ENCODE data around the gene PCDHGA12. TPM values are rescaled to one million over a fixed set of nuclear protein-coding genes. Genes with fewer than 3 reads are reported as not detected.

Gene PCDHGA12
- total RNA-seq, 2 experiments from 2014 or later = not detected

Other genes starting within 250 kb of the PCDHGA12 start
- gene PCDHB16, start 248.1 kb upstream of the PCDHGA12 start, total RNA-seq = not detected
- not detected for gene PCDHB9, start 243.3 kb upstream of the PCDHGA12 start, total RNA-seq
- not detected for gene PCDHB10, start 238.2 kb upstream of the PCDHGA12 start, total RNA-seq
- gene PCDHB11, start 230.9 kb upstream of the PCDHGA12 start, total RNA-seq = not detected
- gene PCDHB12, start 221.8 kb upstream of the PCDHGA12 start, total RNA-seq = not detected
- gene PCDHB13, start 216.6 kb upstream of the PCDHGA12 start, total RNA-seq = not detected
- not detected for gene PCDHB14, start 207.2 kb upstream of the PCDHGA12 start, total RNA-seq
- not detected for gene PCDHB15, start 185.1 kb upstream of the PCDHGA12 start, total RNA-seq
- under 1 TPM; 0.38 to 0.50 TPM for gene SLC25A2, start 126.5 kb upstream of the PCDHGA12 start, total RNA-seq
- 10 to 100 TPM; 74.3 to 75.1 TPM for gene TAF7, start 109.7 kb upstream of the PCDHGA12 start, total RNA-seq
- gene PCDHGA1, start 100.0 kb upstream of the PCDHGA12 start, total RNA-seq = under 1 TPM in 1 of 2 experiments, not detected in 1; 0.05 TPM
- gene PCDHGA2, start 91.7 kb upstream of the PCDHGA12 start, total RNA-seq = under 1 TPM in 1 of 2 experiments, not detected in 1; 0.05 TPM
- gene PCDHGA3, start 86.7 kb upstream of the PCDHGA12 start, total RNA-seq = not detected
- gene PCDHGB1, start 80.4 kb upstream of the PCDHGA12 start, total RNA-seq = under 1 TPM in 1 of 2 experiments, not detected in 1; 0.13 TPM
- gene PCDHGA4, start 75.5 kb upstream of the PCDHGA12 start, total RNA-seq = under 1 TPM; 0.08 to 0.10 TPM
- gene PCDHGB2, start 70.5 kb upstream of the PCDHGA12 start, total RNA-seq = under 1 TPM; 0.18 to 0.23 TPM
- not detected for gene PCDHGA5, start 66.3 kb upstream of the PCDHGA12 start, total RNA-seq
- under 1 TPM; 0.10 to 0.25 TPM for gene PCDHGB3, start 60.3 kb upstream of the PCDHGA12 start, total RNA-seq
- under 1 TPM; 0.10 TPM for gene PCDHGA6, start 56.6 kb upstream of the PCDHGA12 start, total RNA-seq
- gene PCDHGA7, start 47.8 kb upstream of the PCDHGA12 start, total RNA-seq = under 1 TPM in 1 of 2 experiments, not detected in 1; 0.08 TPM
- gene PCDHGB4, start 42.8 kb upstream of the PCDHGA12 start, total RNA-seq = not detected
- gene PCDHGA8, start 37.9 kb upstream of the PCDHGA12 start, total RNA-seq = not detected
- gene PCDHGB5, start 32.6 kb upstream of the PCDHGA12 start, total RNA-seq = not detected
- gene PCDHGA9, start 27.7 kb upstream of the PCDHGA12 start, total RNA-seq = not detected
- gene PCDHGB6, start 22.5 kb upstream of the PCDHGA12 start, total RNA-seq = not detected
- gene PCDHGA10, start 17.5 kb upstream of the PCDHGA12 start, total RNA-seq = under 1 TPM in 1 of 2 experiments, not detected in 1; 0.05 TPM
- gene PCDHGB7, start 12.8 kb upstream of the PCDHGA12 start, total RNA-seq = under 1 TPM in 1 of 2 experiments, not detected in 1; 0.08 TPM
- gene PCDHGA11, start 9.5 kb upstream of the PCDHGA12 start, total RNA-seq = not detected
- gene PCDHGC3, start 45.5 kb downstream of the PCDHGA12 start, total RNA-seq = not detected
- gene PCDHGC4, start 54.5 kb downstream of the PCDHGA12 start, total RNA-seq = not detected
- gene PCDHGC5, start 58.6 kb downstream of the PCDHGA12 start, total RNA-seq = not detected
- 100 to 1,000 TPM; 317 to 323 TPM for gene DIAPH1, start 188.5 kb downstream of the PCDHGA12 start, total RNA-seq
- 10 to 100 TPM; 72.0 to 77.9 TPM for gene HDAC3, start 206.3 kb downstream of the PCDHGA12 start, total RNA-seq
- gene RELL2, start 206.5 kb downstream of the PCDHGA12 start, total RNA-seq = 10 to 100 TPM; 18.8 to 19.4 TPM
- 10 to 100 TPM; 69.8 to 71.8 TPM for gene FCHSD1, start 220.9 kb downstream of the PCDHGA12 start, total RNA-seq